ENCODE results near the gene TM6SF1.
"Not testable (repeated sequence)": the region's sequence is repeated elsewhere in the genome, so short reads cannot be mapped to it uniquely, and the experiment has no call there.

DNA sequence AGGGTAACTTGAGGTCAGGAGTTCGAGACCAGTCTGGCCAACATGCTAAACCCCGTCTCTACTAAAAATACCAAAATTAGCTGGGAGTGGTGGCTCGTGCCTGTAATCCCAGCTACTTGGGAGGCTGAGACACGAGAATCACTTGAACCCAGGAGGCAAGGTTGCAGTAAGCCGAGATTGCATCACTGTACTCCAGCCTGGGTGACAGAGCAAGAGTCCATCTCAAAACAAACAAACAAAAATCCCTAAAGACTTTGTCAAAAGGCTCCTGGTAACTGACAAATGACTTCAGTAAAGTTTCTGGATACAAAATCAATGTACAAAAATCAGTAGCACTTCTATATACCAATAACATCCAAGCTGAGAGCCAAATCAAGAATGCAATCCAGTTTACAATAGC is 62.1 kb downstream of the TM6SF1 start:
- TF ChIP-seq, protein P1, sequence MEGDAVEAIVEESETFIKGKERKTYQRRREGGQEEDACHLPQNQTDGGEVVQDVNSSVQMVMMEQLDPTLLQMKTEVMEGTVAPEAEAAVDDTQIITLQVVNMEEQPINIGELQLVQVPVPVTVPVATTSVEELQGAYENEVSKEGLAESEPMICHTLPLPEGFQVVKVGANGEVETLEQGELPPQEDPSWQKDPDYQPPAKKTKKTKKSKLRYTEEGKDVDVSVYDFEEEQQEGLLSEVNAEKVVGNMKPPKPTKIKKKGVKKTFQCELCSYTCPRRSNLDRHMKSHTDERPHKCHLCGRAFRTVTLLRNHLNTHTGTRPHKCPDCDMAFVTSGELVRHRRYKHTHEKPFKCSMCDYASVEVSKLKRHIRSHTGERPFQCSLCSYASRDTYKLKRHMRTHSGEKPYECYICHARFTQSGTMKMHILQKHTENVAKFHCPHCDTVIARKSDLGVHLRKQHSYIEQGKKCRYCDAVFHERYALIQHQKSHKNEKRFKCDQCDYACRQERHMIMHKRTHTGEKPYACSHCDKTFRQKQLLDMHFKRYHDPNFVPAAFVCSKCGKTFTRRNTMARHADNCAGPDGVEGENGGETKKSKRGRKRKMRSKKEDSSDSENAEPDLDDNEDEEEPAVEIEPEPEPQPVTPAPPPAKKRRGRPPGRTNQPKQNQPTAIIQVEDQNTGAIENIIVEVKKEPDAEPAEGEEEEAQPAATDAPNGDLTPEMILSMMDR (IDR thresholded peaks at IDR 0.05; ENCODE audit: poor library complexity, severe bottlenecking), result not testable (repeated sequence)
- TF ChIP-seq EZH2 (IDR thresholded peaks at IDR 0.05; ENCODE audit: borderline replicate concordance, insufficient read depth, low read length, poor library complexity, severe bottlenecking), result not testable (repeated sequence)
